DMS153 (cell line): ENCODE measurements around the gene INO80.
"Not testable (repeated sequence)": the region's sequence is repeated elsewhere in the genome, so short reads cannot be mapped to it uniquely, and the experiment has no call there.

ENCODE experiments used
- DNase-seq: peaks from one replicate; lab custom pipeline; 2025; lab: John Stamatoyannopoulos, UW

Gene INO80

GRCh38 chr15:41116116-41116961 is at the start of gene INO80:
Gene INO80, minus strand, starts transcription at chr15:41116280. Its CDS starts 19,970 bp downstream, at chr15:41096310.
- peak; percentile 88 for DNase-seq

- no peak for DNase-seq
Observed at GRCh38 chr15:41161736-41162135, 45.7 kb upstream of the INO80 start.

GRCh38 chr15:41161336-41161735 is 45.3 kb upstream of the INO80 start:
- no peak for DNase-seq

GRCh38 chr15:41160639-41161315 is 44.7 kb upstream of the INO80 start:
- DNase-seq, result no peak

- DNase-seq, result no peak
Observed at GRCh38 chr15:41154412-41154811, 38.3 kb upstream of the INO80 start.

- no peak for DNase-seq
Observed at GRCh38 chr15:41153733-41154132, 37.7 kb upstream of the INO80 start.

GRCh38 chr15:41151451-41152005 is 35.4 kb upstream of the INO80 start:
- no peak for DNase-seq

GRCh38 chr15:41150279-41150678 is 34.2 kb upstream of the INO80 start:
- DNase-seq, result no peak

- no peak for DNase-seq
Observed at GRCh38 chr15:41148065-41148464, 32.0 kb upstream of the INO80 start.

GRCh38 chr15:41139619-41140018 is 23.5 kb upstream of the INO80 start:
- DNase-seq, result no peak

- DNase-seq, result not testable (repeated sequence)
Observed at GRCh38 chr15:41139112-41139511, 23.0 kb upstream of the INO80 start.

GRCh38 chr15:41135580-41135979 is 19.5 kb upstream of the INO80 start:
- DNase-seq, result not testable (repeated sequence)

- DNase-seq, result no peak
Observed at GRCh38 chr15:41133454-41133853, 17.4 kb upstream of the INO80 start.

- DNase-seq, result not testable (repeated sequence)
Observed at GRCh38 chr15:41132094-41132493, 16.0 kb upstream of the INO80 start.

- DNase-seq, result no peak
Observed at GRCh38 chr15:41128174-41128902, 12.3 kb upstream of the INO80 start.

GRCh38 chr15:41125931-41126642 is 10.0 kb upstream of the INO80 start:
- DNase-seq, result no peak

- DNase-seq, result no peak
Observed at GRCh38 chr15:41125063-41125669, 9.1 kb upstream of the INO80 start.

- DNase-seq, result no peak
Observed at GRCh38 chr15:41124058-41124457, 8.0 kb upstream of the INO80 start.

GRCh38 chr15:41122849-41123248 is 6.8 kb upstream of the INO80 start:
- DNase-seq, result no peak

GRCh38 chr15:41121951-41122350 is 5.9 kb upstream of the INO80 start:
- DNase-seq, result no peak

GRCh38 chr15:41116962-41117252 is 827 bp upstream of the INO80 start:
- no peak for DNase-seq
